Astrocyte of the spinal cord (primary cell): Measurements from ENCODE around the gene BCAS4.
"Not testable (repeated sequence)": the region's sequence is repeated elsewhere in the genome, so short reads cannot be mapped to it uniquely, and the experiment has no call there.

Source experiments
- DNase-seq: peaks from one replicate; pipeline ENCODE4 v3.0.0; 2011; ENCODE audit warnings: low read depth, low spot score
- H3K4me3 ChIP-seq: 2 replicates; pipeline ENCODE4 v1.5.1; 2011; ENCODE audit warnings: low read depth, mild to moderate bottlenecking, low read length, moderate library complexity
- in situ Hi-C: cut with HindIII; loops from 2 replicates; pipeline ENCODE4 v1.10.0; 2017; ENCODE audit warnings: low sequenced_read_pairs
- TF ChIP-seq, protein P1 (sequence below): IDR thresholded peaks from 2 replicates; pipeline ENCODE4 v1.5.1; 2012; ENCODE audit warnings: low read depth, mild to moderate bottlenecking, low read length, inconsistent platforms

BCAS4 gene

DNA sequence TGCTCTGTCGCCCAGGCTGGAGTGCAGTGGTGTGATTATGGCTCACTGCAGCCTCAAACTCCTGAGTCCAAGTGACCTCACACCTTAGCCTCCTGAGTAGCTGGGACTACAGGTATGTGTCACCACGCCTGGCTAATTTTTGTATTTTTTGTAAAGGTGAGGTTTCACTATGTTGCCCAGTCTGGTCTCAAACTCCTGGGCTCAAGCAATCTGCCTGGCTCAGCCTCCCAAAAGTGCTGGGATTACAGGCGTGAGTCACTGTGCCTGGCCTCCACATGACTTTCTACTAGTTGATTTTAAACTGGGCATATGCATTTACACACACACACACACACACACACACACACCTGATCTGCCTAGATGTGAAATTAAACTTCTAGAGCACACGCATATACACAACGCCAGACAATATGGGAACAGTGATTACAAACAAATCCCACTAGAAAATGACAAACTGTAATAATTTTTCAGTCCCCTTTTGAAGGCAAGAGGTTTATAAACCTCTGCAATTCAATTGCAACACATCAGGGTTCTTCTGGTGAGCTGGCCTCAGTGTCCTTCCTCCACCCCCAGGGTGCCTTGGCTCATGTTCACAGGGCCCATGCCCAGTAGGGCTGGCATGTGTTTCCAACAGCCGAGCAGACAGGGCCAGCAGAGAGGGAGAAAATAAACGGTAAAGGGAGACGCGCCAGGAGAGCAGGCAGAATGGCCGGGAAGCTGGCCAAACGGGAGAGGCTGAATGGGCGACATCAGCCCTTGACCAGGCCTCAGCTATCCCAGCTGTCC, 32.2 kb upstream of the BCAS4 start:
- no peak overlapping the region for H3K4me3 ChIP-seq
- TF ChIP-seq, protein P1, sequence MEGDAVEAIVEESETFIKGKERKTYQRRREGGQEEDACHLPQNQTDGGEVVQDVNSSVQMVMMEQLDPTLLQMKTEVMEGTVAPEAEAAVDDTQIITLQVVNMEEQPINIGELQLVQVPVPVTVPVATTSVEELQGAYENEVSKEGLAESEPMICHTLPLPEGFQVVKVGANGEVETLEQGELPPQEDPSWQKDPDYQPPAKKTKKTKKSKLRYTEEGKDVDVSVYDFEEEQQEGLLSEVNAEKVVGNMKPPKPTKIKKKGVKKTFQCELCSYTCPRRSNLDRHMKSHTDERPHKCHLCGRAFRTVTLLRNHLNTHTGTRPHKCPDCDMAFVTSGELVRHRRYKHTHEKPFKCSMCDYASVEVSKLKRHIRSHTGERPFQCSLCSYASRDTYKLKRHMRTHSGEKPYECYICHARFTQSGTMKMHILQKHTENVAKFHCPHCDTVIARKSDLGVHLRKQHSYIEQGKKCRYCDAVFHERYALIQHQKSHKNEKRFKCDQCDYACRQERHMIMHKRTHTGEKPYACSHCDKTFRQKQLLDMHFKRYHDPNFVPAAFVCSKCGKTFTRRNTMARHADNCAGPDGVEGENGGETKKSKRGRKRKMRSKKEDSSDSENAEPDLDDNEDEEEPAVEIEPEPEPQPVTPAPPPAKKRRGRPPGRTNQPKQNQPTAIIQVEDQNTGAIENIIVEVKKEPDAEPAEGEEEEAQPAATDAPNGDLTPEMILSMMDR, result no peak
- peak; percentile 48 for DNase-seq
- in situ Hi-C loops, result no loop called here

DNA sequence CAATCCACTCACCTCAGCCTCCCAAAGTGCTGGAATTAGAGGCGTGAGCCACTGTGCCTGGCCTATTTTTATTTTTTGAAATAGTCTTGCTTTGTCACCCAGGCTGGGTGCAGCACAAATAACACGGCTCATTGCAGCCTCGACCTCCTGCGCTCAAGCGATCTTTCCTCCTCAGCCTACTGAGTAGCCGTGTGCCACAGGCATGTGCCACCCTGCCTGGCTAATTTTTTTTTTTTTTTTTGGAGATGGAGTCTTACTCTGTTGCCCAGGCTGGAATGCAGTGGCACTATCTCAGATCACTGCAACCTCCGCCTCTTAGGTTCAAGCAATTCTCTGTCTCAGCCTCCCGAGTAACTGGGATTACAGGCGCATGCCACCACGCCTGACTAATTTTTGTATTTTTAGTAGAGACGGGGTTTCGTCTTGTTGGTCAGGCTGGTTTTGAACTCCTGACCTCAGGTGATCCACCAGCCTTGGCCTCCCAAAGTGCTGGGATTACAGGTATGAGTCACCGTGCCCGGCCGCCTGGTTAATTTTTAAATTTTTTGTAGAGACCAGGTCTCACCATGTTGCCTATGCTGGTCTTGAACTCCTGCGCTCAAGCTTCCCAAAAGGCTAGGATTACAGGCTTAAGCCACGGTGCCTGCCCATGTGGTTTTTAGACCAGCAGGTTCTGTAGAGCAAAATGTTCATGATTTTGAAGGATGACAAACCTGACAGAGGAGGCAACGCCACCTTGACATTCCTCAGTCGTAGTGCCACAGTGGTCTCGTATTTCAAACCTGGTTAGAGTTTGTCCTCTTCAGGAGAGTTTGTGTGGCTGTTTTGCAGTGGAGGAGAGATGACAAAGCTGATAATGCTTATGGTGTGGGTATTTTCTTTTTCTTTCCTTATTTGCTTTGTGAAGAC, 31.1 kb upstream of the BCAS4 start:
- H3K4me3 ChIP-seq, DNase-seq, in situ Hi-C loops: not testable (repeated sequence)

DNA sequence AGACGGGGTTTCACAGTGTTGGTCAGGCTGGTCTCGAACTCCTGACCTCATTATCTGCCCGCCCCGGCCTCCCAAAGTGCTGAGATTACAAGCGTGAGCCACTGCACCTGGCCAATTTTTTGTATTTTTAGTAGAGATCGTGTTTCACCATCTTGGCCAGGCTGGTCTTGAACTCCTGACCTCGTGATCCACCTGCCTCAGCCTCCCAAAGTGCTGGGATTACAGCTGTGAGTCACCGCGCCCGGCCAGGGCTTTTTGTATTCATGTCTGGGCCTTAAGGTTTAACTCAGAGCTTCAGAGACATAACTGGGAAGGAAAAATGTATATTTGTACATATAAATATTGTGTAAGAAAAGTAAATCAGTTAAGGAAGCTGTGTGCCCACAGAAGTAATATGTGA, 29.6 kb upstream of the BCAS4 start:
- H3K4me3 ChIP-seq, DNase-seq, in situ Hi-C loops: not testable (repeated sequence)

DNA sequence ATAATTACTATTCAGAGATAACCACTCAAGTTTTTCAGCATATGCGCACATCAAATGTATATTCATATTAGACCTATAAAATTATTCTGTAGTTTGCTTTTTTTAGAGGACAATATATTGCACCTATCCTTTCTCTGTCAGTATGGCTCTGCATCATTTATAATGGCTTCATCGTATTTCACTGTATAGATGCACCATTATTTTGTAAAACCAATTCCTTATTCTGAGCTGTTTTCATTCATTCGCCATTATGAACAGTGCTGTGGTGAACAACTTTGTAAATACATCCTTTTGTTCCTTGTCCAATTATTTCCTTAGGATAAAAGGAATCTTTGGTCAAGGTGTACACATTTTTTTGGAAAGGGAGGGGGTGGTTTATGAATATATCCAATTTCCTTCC, 29.2 kb upstream of the BCAS4 start:
- in situ Hi-C loops, result no loop called here
- no peak overlapping the region for H3K4me3 ChIP-seq
- TF ChIP-seq, protein P1, result no peak
- no peak for DNase-seq

DNA sequence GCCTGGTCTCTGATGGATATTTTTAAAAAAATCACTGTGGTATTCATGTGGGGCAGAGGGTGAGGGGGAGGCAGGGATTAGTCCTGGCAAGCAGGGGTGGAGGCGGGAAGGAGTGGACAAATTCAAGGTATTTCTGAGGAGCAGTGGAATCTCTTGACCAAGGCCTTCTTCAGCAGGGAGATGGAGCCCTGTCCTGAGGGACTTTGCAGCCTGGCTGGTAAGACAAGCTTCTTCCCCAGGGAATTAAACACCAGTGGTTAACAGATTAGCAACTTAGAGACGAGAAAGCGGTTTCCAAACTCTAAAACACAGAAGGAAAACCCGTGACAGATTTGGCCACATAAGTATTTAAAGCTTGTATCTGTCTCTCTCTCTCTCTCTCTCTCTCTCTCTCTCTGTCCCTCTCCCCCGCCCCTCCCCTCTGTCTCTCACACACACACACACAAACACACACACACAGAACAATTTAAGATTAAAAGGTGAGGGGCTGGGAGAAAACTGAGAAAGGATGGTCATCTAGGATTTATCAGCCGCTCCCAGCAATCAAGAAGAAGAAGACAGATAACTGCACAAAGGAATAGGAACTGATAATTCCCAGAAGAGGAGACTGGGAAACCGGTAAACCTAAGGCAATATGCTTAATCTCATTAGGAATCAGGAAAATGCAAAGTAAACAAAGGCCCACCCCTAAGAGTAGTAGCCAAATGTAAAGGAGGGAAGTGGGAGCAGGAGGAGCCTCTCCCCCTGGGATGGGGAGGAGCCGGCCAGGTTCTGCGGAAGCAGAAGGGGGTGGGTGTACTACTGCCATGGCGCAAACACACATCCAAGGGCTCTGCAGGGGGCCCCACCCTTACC, 27.7 kb upstream of the BCAS4 start:
- in situ Hi-C loops, H3K4me3 ChIP-seq, DNase-seq: not testable (repeated sequence)

DNA sequence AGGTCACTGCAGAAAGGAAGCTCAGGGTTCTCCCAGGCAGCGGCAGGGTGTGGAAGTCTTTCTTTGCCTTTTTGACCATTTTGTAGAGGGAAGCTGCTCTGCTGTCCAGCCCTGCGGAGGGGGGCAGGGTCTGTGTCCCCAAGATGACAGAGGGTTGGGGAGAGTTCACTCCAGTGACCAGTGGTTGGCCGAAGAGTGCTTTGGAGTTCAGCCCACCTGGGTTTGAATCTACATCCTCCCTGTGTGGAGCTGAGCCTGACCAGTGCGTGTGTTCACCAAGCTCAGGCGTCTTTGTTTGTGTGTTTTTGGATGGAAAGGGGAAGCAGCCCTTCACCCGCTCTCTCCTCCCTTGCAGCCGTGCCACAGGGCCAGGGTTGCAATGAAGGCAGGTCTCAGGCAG, 25.9 kb upstream of the BCAS4 start:
- H3K4me3 ChIP-seq, DNase-seq, in situ Hi-C loops: not testable (repeated sequence)

DNA sequence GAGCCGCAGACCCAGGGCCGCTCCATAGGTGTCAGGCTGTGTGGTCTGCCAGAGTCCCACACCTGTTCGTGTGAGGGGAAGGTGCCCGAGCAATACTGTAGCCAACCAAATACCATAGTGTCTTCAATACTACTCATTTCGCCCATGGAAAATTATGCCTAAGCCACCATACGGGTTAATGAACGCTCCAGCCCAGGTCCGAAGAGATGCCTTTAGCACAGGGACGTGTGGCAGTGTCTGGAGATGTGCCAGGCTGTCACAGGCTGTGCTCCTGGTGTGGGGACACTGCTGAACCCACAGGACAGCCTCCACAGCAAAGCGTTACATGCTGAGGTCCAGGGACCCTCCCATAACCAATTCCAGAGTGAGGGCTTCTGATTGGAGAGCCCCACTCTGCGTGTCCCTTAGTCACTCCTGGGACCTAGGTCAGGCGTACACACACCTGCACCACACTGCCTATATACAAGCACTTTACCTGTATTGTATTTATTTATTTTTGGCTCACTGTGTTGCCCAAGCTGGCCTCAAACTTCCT, 25.2 kb upstream of the BCAS4 start:
- in situ Hi-C loops, DNase-seq, H3K4me3 ChIP-seq: not testable (repeated sequence)

DNA sequence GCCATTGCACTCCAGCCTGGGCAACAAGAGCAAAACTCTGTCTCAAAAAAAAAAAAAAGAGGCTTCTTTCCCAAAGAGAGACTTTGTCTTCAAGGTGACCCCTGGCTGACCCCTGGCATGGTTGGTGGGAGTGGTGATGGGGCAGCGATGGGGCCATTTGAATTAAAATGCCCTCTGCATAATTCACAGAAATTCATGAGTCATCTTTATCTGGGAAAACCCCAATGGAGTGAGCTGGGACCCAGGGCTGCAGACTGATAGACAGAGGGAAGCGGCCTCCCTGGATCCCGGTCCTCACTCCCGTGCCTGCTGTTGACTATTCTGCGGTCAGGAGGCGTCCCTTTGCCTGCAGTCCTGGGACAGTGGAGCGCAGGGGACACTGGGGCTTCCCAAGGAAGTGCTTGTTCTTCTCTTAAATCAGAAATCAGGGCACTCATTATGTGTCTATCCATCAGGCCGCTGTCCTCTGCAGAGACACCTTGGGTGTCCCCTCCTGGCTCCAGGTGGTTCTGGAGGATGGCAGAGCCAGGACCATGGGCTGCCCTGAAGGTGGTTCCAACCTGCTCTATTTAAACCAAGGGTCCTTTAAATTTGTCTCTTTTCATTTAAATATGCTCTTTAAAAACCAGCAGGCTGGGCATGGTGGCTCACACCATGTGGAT, 23.3 kb upstream of the BCAS4 start:
- H3K4me3 ChIP-seq, in situ Hi-C loops, DNase-seq: not testable (repeated sequence)
